A549 treated with dexamethasone at 1 μM for 4 hours (cell line): ENCODE measurements around the gene SFT2D3. TPM values are rescaled to one million over a fixed set of nuclear protein-coding genes. Genes with fewer than 3 reads are reported as not detected.

ENCODE experiments used
- total RNA-seq: library from RNA; stranded (reverse); fragments of 200-300 nt; extraction: Qiagen RNA extraction; gene quantifications from 5 replicates; pipeline ENCODE4 v1.2.3, GENCODE V29; 2022

Gene SFT2D3
- total RNA-seq: 4.3 to 5.4 TPM (median 4.8 TPM) in 5 replicates

DNA sequence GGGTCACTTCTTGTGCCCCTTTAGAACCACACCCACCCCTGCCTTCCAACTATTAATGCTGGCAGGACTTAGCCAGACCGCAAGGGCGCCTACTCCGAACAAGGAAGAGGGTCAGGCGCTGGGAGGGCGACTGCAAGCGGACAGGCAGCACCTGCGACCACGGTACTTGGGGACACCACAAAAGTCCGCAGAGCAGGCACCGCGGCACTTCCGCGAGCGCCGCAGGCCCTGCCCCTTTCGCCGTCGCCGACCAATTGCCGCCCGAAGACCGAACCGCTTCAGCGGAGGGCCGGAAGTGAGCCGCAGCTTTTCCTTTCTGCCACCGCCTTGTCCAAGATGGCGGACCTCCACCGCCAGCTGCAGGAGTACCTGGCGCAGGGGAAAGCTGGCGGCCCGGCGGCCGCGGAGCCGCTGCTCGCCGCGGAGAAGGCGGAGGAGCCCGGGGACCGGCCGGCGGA lies at the start of gene SFT2D3:
SFT2D3 (plus strand) TSS at position 305 of the 458 bp plus-strand sequence; CDS start at position 337, 32 bp downstream.

GRCh38 chr2:127675331-127676261 lies 25.7 kb upstream of the SFT2D3 start, which contains the start of gene LIMS2:
TSS of gene LIMS2 (minus strand) at chr2:127675530. CDS start at chr2:127675024, 506 bp downstream.

Other genes with a start within 250 kb of the SFT2D3 start
- 39.6 to 45.9 TPM (median 43.6 TPM) in 5 replicates for gene IWS1, start 175.0 kb upstream of the SFT2D3 start, total RNA-seq
- 0.11 to 0.31 TPM (median 0.24 TPM) in 5 replicates for gene MYO7B, start 165.8 kb upstream of the SFT2D3 start, total RNA-seq
- gene GPR17, start 55.3 kb upstream of the SFT2D3 start, total RNA-seq: 0.06 to 0.08 TPM (median 0.07 TPM) in 3 of 5 replicates, not detected in the others
- 6.2 to 11.8 TPM (median 7.9 TPM) in 5 replicates for gene LIMS2, start 26.0 kb upstream of the SFT2D3 start, total RNA-seq
- 18.0 to 28.4 TPM (median 25.5 TPM) in 5 replicates for gene WDR33, start 109.7 kb downstream of the SFT2D3 start, total RNA-seq
- 52.2 to 59.6 TPM (median 56.1 TPM) in 5 replicates for gene POLR2D, start 156.7 kb downstream of the SFT2D3 start, total RNA-seq
- gene AMMECR1L, start 184.5 kb downstream of the SFT2D3 start, total RNA-seq: 16.1 to 19.8 TPM (median 16.8 TPM) in 5 replicates